Ecto neural progenitor cell (in vitro differentiated cells): ENCODE measurements around the gene HSPB8.

Source experiments
- DNase-seq: peaks from one replicate; pipeline ENCODE4 v3.0.0-alpha.2; 2018; ENCODE audit warnings: low spot score

Gene HSPB8

DNA sequence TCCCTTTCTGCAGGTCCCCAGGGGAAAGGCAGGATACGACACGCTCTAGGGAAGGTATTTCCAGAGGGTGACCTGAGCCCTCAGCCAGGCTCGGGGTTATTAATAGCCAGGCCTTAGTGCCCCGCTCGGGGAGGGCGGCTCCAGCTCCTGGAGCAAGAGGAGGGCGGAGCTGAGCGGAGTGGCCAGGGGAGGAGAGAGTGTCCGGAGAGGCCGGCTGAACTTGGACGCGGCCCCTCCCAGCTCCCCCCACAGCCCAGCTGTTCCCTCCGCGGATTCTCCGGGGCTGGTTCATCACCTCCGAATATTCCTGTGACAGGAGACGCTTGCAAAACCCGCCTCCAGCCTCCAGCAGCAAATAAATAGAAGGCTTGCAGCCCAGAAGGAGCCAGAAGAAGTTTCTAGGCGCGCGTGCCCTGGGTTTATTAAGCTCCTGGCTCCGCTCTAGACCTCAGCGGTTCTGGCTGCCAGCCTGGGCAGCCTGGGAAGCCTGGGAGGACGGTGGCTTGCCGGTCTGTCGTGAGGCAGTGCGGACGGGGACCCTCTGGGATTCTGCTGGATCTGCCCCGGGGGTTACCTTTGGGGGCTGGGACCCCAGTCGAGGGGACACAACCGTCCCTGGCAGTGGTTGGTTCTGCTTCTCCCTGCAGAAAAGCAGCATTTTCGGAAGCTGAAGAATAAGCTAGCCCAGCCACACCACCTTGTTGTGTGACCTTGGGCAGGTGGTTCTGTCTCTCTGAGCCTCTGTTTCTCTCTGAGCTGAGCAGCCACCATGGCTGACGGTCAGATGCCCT is at the start of gene HSPB8:
Gene HSPB8 (plus strand): TSS at position 388 of the 791 bp plus-strand sequence. CDS start 382 bp downstream, at position 770.
- peak; percentile 74 for DNase-seq

GRCh38 chr12:119129827-119130434 is 48.8 kb upstream of the HSPB8 start:
- no peak for DNase-seq

DNA sequence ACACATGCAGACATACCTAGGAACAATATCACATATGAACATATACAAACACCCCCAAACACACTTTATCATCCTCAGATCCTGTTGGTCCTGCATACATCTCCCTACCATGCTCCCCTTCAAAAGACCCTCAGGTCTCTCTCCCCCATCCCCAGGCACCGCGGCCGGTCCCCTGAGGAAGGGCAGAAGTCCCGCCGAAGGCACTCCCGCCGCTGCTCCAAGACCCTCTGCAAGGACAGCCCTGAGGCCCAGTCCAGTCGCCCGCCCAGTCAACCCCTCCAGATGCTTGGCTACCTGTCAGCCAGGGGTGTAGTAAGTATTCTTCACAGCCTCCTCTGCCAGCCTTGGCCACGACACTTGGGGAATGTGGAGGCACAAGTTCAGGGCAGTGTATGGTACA is 48.2 kb upstream of the HSPB8 start:
- DNase-seq = no peak

DNA sequence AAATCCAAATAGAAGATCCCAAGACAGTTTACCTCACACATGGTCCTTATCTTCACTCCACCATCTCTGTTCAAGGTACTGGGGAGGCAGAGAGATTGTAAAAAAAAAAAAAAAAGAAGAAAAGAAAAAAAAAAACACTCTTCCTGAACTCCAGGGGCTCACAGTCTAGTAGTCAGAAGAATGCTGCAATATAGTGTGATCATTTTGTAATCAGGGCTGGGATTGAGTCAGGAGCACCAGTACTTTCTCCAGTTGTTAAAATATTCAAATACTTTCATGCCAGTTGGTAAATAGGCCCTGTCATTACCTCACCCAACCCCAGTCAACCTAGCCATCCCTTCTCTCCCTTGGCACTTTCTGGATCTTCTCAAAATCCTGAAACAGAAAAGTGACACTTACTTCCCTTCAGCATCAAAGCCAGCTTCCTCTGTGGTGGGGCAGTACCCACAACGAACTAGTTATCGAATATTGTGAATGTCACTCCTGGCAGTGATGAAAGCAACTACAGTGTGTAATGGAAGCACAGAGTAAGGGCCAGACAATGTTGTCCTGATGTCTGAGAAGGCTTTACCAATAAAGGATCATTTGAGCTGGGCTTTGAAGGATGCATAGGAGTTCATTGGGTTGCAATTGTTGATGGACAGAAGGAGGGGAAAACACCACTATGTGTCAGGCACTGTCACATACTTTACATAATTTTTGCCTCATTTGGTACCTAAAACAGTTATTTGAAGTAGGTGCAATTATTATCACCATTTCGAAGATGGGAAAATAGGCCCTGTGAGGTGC is 44.3 kb upstream of the HSPB8 start:
- DNase-seq = no peak

DNA sequence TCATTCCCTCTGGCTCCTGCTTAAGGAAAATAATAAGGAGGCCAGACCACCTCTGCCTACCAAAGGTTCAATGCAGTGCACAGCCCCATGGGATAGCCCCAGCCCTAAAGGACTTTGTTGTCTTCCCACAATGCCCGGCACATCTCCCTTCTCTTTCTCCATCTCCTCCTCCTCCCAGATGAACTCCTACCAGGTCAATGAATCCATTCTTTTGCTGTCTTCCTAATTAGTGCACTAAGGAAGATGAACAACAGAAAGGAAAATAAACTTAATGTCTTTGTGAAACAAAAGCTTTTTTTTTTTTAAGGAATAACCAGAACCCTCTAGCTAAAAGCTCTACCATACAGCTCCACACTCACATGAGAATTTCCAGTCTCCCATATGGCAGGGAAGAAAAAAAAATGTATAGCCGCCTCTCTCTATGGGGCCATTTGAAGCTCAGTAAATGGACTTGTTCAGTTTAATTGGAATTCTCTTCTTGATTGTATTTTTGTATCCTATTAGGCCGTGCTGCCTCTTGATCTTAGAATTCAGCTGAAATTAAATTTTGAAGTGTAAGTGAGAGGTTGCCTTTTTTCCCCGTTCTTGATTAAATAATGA is 41.8 kb upstream of the HSPB8 start:
- DNase-seq = no peak

DNA sequence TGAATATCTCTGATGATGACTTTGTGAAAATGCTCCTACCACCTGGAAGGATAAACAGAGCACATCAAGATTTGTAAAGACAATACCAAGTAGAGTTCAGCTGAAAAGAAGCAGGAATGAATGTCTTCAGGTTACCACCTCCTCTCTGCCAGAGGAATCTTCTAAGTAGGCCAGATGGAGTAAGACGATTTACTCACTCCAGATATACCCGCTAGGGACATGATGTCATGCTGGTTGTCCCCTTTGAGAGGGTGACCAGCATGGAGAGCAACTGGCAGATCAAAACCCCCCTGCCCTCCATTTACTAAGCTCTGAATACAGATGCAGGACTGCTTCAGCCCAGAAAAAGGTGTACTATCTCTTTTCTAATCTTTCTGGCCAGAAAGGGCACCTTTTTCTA is 39.3 kb upstream of the HSPB8 start:
- no peak for DNase-seq

GRCh38 chr12:119145367-119145766 is 33.4 kb upstream of the HSPB8 start:
- DNase-seq = no peak

DNA sequence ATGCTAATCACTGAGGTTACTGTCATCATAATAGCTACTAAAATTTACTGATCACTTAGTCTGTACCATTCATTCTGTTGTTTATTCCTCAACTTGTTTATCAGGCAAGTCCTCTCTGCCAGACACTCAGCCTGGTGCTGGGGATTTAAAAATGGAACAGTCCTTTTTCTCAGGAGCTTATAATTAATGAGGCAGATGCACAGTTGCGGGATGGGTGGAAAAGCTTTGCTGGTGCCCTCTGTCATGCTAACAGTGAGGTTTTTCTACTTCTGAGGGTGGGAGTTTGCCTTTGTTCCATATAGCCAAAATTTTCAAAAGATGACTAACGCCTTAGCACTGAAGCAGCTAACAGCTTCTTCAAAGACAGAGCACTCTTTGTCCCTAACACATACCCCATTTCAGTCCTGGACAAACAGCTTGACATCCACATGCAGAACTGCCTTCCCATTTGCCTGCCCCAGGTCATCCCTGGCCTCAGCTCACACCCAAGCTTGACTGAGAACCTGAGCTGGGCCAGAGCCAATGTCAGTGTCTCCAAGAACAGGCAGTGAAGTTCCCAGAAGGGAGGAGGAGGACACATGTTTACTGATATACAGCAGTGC is 30.8 kb upstream of the HSPB8 start:
- DNase-seq = no peak

DNA sequence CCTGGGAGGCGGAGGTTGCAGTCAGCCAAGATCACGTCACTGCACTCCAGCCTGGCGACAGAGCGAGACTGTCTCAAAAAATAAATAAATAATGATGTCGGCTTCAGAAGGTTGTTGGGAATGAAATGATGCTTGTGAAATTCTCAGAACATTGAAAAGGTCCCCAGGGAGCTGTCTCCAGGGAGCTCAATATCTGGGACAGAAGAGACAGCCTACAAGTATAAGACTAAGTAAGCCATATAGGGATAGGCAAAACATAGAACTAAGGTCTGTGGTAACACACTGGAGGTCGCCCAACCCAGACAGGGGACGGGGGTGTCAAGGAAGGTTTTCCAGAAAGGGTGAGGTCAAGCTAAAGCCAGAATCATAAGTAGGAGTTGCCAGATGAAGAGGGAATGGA is 29.5 kb upstream of the HSPB8 start:
- no peak for DNase-seq

- DNase-seq = no peak
Measured at GRCh38 chr12:119151445-119152026, 27.2 kb upstream of the HSPB8 start.

GRCh38 chr12:119153477-119154434 is 25.0 kb upstream of the HSPB8 start:
- DNase-seq = peak; percentile 98

DNA sequence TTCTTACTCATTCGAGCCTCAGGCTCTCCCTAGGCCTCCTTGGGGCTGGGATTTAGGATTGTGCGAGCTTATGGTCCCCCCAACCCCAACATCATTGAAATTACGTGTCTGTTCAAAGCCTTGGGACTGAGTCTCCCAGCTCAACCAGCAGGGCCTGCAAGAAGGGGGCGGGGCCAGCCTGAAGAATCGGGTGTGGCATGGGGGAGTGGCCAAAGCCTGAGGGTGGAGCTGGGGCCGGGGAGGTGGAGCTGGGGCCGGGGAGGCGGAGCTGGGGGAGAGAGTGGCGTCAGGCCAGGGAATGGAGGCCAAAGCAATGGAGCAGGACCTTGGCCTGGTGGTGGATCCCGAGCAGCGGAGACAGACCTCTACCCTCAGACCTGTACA is 24.3 kb upstream of the HSPB8 start:
- peak; percentile 96 for DNase-seq

- peak; percentile 80 for DNase-seq
Measured at GRCh38 chr12:119156401-119157044, 22.2 kb upstream of the HSPB8 start.

- DNase-seq = no peak
Measured at GRCh38 chr12:119157528-119157927, 21.2 kb upstream of the HSPB8 start.

DNA sequence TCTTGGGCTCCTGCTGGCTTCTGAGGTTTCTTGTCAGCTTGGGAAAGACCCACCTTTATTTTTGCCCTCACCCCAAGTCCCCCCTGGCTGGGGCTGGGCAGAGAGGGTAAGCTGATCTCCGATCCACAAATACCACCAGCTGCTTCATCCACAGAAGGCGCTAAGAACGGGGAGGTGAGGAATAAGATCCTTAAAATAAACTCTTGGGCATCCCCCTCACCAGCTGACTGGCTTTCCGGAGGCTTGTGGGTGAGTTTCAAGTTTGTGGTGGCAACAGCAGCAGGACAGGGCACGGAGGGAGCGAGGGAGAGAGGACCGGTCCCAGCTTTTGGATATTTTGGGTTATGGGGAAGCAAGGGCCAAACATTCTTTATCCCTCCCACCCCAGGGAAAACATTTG is 20.8 kb upstream of the HSPB8 start:
- no peak for DNase-seq

- no peak for DNase-seq
Measured at GRCh38 chr12:119158402-119158801, 20.3 kb upstream of the HSPB8 start.

- no peak for DNase-seq
Measured at GRCh38 chr12:119159844-119160243, 18.9 kb upstream of the HSPB8 start.

- DNase-seq = no peak
Measured at GRCh38 chr12:119167902-119168301, 10.8 kb upstream of the HSPB8 start.

GRCh38 chr12:119168721-119169120 is 10.0 kb upstream of the HSPB8 start:
- DNase-seq = no peak

- DNase-seq = no peak
Measured at GRCh38 chr12:119169150-119169549, 9.6 kb upstream of the HSPB8 start.
